Upper lobe of left lung (tissue), 4 donors: ENCODE measurements around the gene CDH11.

Experiments
- CTCF ChIP-seq, 6 experiments: fragments of 450-650 bp in 4 of 6; fragments of 200-600 bp in 2 of 6; sonication (generic) in 2 of 6; IDR thresholded peaks; one replicate each; pipeline ENCODE4 v1.5.1; 2016 to 2019; ENCODE audit warnings: antibody characterized with exemption in 6 of 6
- EP300 ChIP-seq, 4 donors: sonication (generic); formaldehyde crosslinking; IDR thresholded peaks; one replicate each; pipeline ENCODE4 v1.5.1; 2017; ENCODE audit warnings: antibody characterized with exemption in 4 of 4, control low read depth in 2 of 4
- POLR2AphosphoS5 ChIP-seq, 2 donors: sonication (generic); formaldehyde crosslinking; IDR thresholded peaks; one replicate each; pipeline ENCODE4 v1.5.1; 2017; ENCODE audit warnings: antibody characterized with exemption in 2 of 2

GRCh38 chr16:65124212-65124548 is 2.3 kb upstream of the CDH11 start:
- no peak for TF ChIP-seq CTCF (IDR thresholded peaks at IDR 0.05)
- no peak for TF ChIP-seq POLR2AphosphoS5 (IDR thresholded peaks at IDR 0.05)
- no peak for TF ChIP-seq EP300 (IDR thresholded peaks at IDR 0.05)
